HepG2 (cell line): ENCODE results near the gene SLC25A47. TPM values are rescaled to one million over a fixed set of nuclear protein-coding genes. Genes with fewer than 3 reads are reported as not detected.

ENCODE experiments used
- ARNTL ChIP-seq: sonication (generic); formaldehyde crosslinking; IDR thresholded peaks from 2 replicates; pipeline ENCODE4 v1.4.0; 2020; ENCODE audit warnings: mild to moderate bottlenecking, missing genetic modification reagents
- CREB1 ChIP-seq, 2 experiments: fragments of 450-650 bp in 1 of 2; IDR thresholded peaks; 2 replicates each; pipeline ENCODE4 v1.6.1; 2016 to 2017; ENCODE audit warnings: control low read depth in 1 of 2, mild to moderate bottlenecking in 1 of 2, missing compliant biosample characterization in 1 of 2, missing genetic modification characterization in 1 of 2
- FIP1L1 ChIP-seq: fragments of 200-400 bp; formaldehyde crosslinking; IDR thresholded peaks from 2 replicates; pipeline ENCODE4 v1.6.1; 2018; ENCODE audit warnings: low read depth, mild to moderate bottlenecking, low read length, moderate library complexity, borderline replicate concordance; ENCODE audit not compliant: insufficient read depth
- FLYWCH1 ChIP-seq: sonication (generic); formaldehyde crosslinking; IDR thresholded peaks from 2 replicates; pipeline ENCODE4 v1.8.1; 2023; ENCODE audit warnings: mild to moderate bottlenecking, missing genetic modification reagents
- MAF1 ChIP-seq: sonication (generic); formaldehyde crosslinking; IDR thresholded peaks from 2 replicates; pipeline ENCODE4 v1.5.0; 2020; ENCODE audit warnings: missing genetic modification reagents, borderline replicate concordance
- MYNN ChIP-seq: sonication (generic); formaldehyde crosslinking; IDR thresholded peaks from 2 replicates; pipeline ENCODE4 v1.4.0; 2020; ENCODE audit warnings: mild to moderate bottlenecking, low read depth, missing genetic modification reagents
- POLR2A ChIP-seq, 2 experiments: IDR thresholded peaks; 2 replicates each; pipeline ENCODE4 v1.6.1; 2011; ENCODE audit warnings: low read depth in 2 of 2, low read length in 2 of 2, mild to moderate bottlenecking in 1 of 2, moderate library complexity in 1 of 2; ENCODE audit not compliant: insufficient read depth in 1 of 2
- RARA ChIP-seq: IDR thresholded peaks from 2 replicates; pipeline ENCODE4 v1.6.1; 2016; ENCODE audit warnings: missing genetic modification reagents, missing compliant biosample characterization
- RXRA ChIP-seq: sonication (generic); formaldehyde crosslinking; IDR thresholded peaks from 2 replicates; pipeline ENCODE4 v1.5.1; 2020; ENCODE audit warnings: missing genetic modification reagents
- SKI ChIP-seq: fragments of 450-650 bp; IDR thresholded peaks from one replicate; pipeline ENCODE4 v1.6.1; 2018; ENCODE audit warnings: mild to moderate bottlenecking; ENCODE audit not compliant: partially characterized antibody
- SP4 ChIP-seq: sonication (generic); formaldehyde crosslinking; IDR thresholded peaks from 2 replicates; pipeline ENCODE4 v1.8.1; 2023; ENCODE audit warnings: mild to moderate bottlenecking, missing genetic modification reagents
- ZFP82 ChIP-seq: sonication (generic); formaldehyde crosslinking; IDR thresholded peaks from 2 replicates; pipeline ENCODE4 v1.5.1; 2020; ENCODE audit warnings: mild to moderate bottlenecking, missing genetic modification reagents, borderline replicate concordance
- ZIK1 ChIP-seq: sonication (generic); formaldehyde crosslinking; IDR thresholded peaks from 2 replicates; pipeline ENCODE4 v1.5.0; 2020; ENCODE audit warnings: mild to moderate bottlenecking, low read depth, missing genetic modification reagents, borderline replicate concordance
- ZNF263 ChIP-seq: sonication (generic); formaldehyde crosslinking; IDR thresholded peaks from 2 replicates; pipeline ENCODE4 v1.4.0; 2020; ENCODE audit warnings: missing genetic modification reagents
- ZNF382 ChIP-seq: sonication (generic); formaldehyde crosslinking; IDR thresholded peaks from 2 replicates; pipeline ENCODE4 v1.5.0; 2020; ENCODE audit warnings: missing genetic modification reagents, mild to moderate bottlenecking, borderline replicate concordance
- ZNF724P ChIP-seq: sonication (generic); formaldehyde crosslinking; IDR thresholded peaks from 2 replicates; pipeline ENCODE4 v1.8.0; 2022; ENCODE audit warnings: missing genetic modification reagents, borderline replicate concordance
- ZNF879 ChIP-seq: sonication (generic); formaldehyde crosslinking; IDR thresholded peaks from 2 replicates; pipeline ENCODE4 v1.8.1; 2023; ENCODE audit warnings: missing genetic modification reagents
- ZSCAN21 ChIP-seq: sonication (generic); formaldehyde crosslinking; IDR thresholded peaks from 2 replicates; pipeline ENCODE4 v1.8.0; 2022; ENCODE audit warnings: mild to moderate bottlenecking, missing genetic modification reagents, moderate library complexity, borderline replicate concordance
- polyA plus RNA-seq, 8 experiments: library from polyadenylated mRNA; depleted of rRNA in 3 of 8; stranded (reverse) in 7 of 8; unstranded in 1 of 8; fragments of >200 nt; fragmentation: Illumina TruSeq in 4 of 8; extraction: Trizol in 4 of 8; gene quantifications; 2 replicates each; pipeline versions ENCODE4 v1.2.1 to v1.2.3, GENCODE V29; 2011 to 2016; ENCODE audit warnings: low read depth in 4 of 8, missing spikeins in 1 of 8, mixed read lengths in 1 of 8; ENCODE audit not compliant: insufficient read depth in 1 of 8
- total RNA-seq, 5 experiments: library from RNA; depleted of rRNA; stranded (reverse); fragments of >200 nt; fragmentation: Illumina TruSeq; extraction: Trizol; gene quantifications; 2 replicates each; pipeline ENCODE4 v1.2.3, GENCODE V29; 2016; ENCODE audit warnings: low read depth in 1 of 5
- TF ChIP-seq, protein P1 (sequence below), 2 experiments: IDR thresholded peaks; 2 replicates each; pipeline ENCODE4 v1.6.1; 2011 to 2012; ENCODE audit warnings: low read length in 2 of 2, borderline replicate concordance in 1 of 2, low read depth in 1 of 2, mild to moderate bottlenecking in 1 of 2, moderate library complexity in 1 of 2
- TF ChIP-seq, protein P2 (sequence below): IDR thresholded peaks from 2 replicates; pipeline ENCODE4 v1.6.1; 2016; ENCODE audit warnings: missing genetic modification reagents, missing compliant biosample characterization

The SLC25A47 gene
- total and polyA plus RNA-seq, 2 of the 13 experiments (the other 11 are each of a cell fraction or from before 2014, with no cell fraction given): 1.0 to 1.7 TPM

DNA sequence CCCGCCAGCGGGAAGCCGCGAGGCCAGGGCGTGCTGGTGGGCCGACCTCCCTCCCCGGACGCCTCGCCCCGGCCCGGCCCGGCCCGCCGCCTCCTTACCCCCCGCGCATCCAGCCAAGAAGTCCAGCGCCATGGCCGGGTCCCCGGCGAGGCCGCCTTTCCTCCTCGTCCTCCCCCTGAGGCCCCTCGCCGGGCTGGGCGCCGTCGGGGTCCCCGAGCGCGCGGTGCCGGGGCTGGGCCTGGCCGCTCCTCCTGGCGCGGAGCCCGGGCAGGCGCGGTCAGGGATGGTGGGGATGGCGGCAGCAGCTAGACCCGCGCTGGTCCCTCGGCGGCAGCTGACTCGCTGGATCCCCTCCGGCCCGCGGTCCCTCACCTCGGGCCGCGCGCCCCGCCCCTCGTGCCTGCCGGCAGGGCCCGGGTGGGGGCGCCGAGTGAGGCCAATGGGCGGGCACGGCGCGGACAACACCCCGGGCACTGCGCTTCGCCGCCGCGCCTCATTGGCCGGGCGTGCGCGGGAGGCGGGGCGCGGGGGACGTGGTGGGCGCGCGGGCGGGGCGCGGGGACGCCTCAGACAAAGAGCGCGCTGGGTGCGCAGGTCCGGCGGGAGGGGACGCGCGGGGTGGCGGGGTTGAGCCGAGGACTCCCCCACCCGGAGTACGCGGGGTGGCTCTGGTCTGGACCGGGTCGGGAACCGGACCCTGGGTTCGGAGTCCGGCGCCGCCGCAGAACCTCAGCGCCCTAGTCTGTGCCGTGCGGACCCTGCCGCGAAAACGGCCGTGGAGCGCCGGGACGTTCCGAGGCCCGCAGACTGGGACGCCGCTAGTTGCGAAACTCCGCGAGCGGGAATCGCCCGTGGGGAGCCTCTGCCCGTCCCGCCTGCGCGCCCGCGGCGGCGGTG lies 16.8 kb upstream of the SLC25A47 start, which contains the start of gene SLC25A29 (continued):
- TF ChIP-seq, protein P1, sequence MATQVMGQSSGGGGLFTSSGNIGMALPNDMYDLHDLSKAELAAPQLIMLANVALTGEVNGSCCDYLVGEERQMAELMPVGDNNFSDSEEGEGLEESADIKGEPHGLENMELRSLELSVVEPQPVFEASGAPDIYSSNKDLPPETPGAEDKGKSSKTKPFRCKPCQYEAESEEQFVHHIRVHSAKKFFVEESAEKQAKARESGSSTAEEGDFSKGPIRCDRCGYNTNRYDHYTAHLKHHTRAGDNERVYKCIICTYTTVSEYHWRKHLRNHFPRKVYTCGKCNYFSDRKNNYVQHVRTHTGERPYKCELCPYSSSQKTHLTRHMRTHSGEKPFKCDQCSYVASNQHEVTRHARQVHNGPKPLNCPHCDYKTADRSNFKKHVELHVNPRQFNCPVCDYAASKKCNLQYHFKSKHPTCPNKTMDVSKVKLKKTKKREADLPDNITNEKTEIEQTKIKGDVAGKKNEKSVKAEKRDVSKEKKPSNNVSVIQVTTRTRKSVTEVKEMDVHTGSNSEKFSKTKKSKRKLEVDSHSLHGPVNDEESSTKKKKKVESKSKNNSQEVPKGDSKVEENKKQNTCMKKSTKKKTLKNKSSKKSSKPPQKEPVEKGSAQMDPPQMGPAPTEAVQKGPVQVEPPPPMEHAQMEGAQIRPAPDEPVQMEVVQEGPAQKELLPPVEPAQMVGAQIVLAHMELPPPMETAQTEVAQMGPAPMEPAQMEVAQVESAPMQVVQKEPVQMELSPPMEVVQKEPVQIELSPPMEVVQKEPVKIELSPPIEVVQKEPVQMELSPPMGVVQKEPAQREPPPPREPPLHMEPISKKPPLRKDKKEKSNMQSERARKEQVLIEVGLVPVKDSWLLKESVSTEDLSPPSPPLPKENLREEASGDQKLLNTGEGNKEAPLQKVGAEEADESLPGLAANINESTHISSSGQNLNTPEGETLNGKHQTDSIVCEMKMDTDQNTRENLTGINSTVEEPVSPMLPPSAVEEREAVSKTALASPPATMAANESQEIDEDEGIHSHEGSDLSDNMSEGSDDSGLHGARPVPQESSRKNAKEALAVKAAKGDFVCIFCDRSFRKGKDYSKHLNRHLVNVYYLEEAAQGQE (IDR thresholded peaks at IDR 0.05; ENCODE audit: borderline replicate concordance in 1 of 2, low read depth in 1 of 2, low read length in 2 of 2): no peak; a peak in 1 of 4 replicates
- TF ChIP-seq POLR2A (IDR thresholded peaks at IDR 0.05; ENCODE audit: insufficient read depth in 1 of 2, low read depth in 2 of 2, low read length in 2 of 2): peak; percentile 28 to 82; a peak in 3 of 4 replicates
- no peak for TF ChIP-seq ZNF263 (CRISPR knock-in tag)
- no peak for TF ChIP-seq ZFP82 (CRISPR knock-in tag)
- 0 out of 2 replicates have a peak, but pooled peaks have one; percentile 48 for TF ChIP-seq ZNF879
- TF ChIP-seq MYNN (CRISPR knock-in tag): no peak
- TF ChIP-seq CREB1 (IDR thresholded peaks at IDR 0.05): no peak
- TF ChIP-seq CREB1 (CRISPR knock-in tag; IDR thresholded peaks at IDR 0.05): no peak
- no peak for TF ChIP-seq FLYWCH1
- no peak for TF ChIP-seq RARA (CRISPR knock-in tag)
- TF ChIP-seq ZIK1 (CRISPR knock-in tag): no peak
- TF ChIP-seq ARNTL (CRISPR knock-in tag): no peak
- no peak for TF ChIP-seq FIP1L1
- TF ChIP-seq SKI: peak; percentile 36
- TF ChIP-seq, protein P2, sequence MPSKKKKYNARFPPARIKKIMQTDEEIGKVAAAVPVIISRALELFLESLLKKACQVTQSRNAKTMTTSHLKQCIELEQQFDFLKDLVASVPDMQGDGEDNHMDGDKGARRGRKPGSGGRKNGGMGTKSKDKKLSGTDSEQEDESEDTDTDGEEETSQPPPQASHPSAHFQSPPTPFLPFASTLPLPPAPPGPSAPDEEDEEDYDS: no peak
- no peak for TF ChIP-seq MAF1 (CRISPR knock-in tag)
- peak; percentile 59 for TF ChIP-seq ZSCAN21
- TF ChIP-seq RXRA (CRISPR knock-in tag): peak; percentile 46; the same call in 1 of the 2 replicates
- TF ChIP-seq ZNF724P (CRISPR knock-in tag): no peak
- peak; percentile 83; the same call in 1 of the 2 replicates for TF ChIP-seq SP4 (CRISPR knock-in tag)
- TF ChIP-seq ZNF382: no peak
